SJSA1 (cell line): ENCODE results near the gene MRPL48. TPM values are rescaled to one million over a fixed set of nuclear protein-coding genes. Genes with fewer than 3 reads are reported as not detected.
"Not testable (repeated sequence)": the region's sequence is repeated elsewhere in the genome, so short reads cannot be mapped to it uniquely, and the experiment has no call there.

Experiments
- DNase-seq, 2 experiments: peaks; one replicate each; pipeline ENCODE4 v3.0.0-alpha.2; 2015 to 2020; ENCODE audit warnings: low spot score in 2 of 2, low read depth in 1 of 2
- H3K27ac ChIP-seq: fragments of 250-450 bp; sonication (Bioruptor Pico); 2 replicates; pipeline ENCODE4 v1.5.1; 2020; ENCODE audit warnings: mild to moderate bottlenecking, moderate library complexity
- H3K27me3 ChIP-seq: fragments of 250-450 bp; sonication (Bioruptor Pico); replicated peaks from 2 replicates; pipeline ENCODE4 v1.5.1; 2020; ENCODE audit warnings: mild to moderate bottlenecking, moderate library complexity
- H3K36me3 ChIP-seq: fragments of 250-450 bp; sonication (Bioruptor Pico); 2 replicates; pipeline ENCODE4 v1.5.1; 2020; ENCODE audit warnings: mild to moderate bottlenecking
- H3K4me1 ChIP-seq: fragments of 250-450 bp; sonication (Bioruptor Pico); replicated peaks from 2 replicates; pipeline ENCODE4 v1.6.1; 2021; ENCODE audit warnings: mild to moderate bottlenecking
- H3K4me3 ChIP-seq: fragments of 250-450 bp; sonication (Bioruptor Pico); 2 replicates; pipeline ENCODE4 v1.5.1; 2020; ENCODE audit warnings: mild to moderate bottlenecking
- H3K9me3 ChIP-seq: fragments of 250-450 bp; sonication (Bioruptor Pico); replicated peaks from 2 replicates; pipeline ENCODE4 v1.5.1; 2020; ENCODE audit warnings: mild to moderate bottlenecking
- total RNA-seq: library from RNA; depleted of rRNA; stranded (reverse); fragments of >200 nt; shearing (Covaris generic); gene quantifications from 2 replicates; pipeline ENCODE4 v1.2.3, GENCODE V29; 2014; rRNA removed

The MRPL48 gene
- 32.8 and 40.8 TPM in 2 replicates for total RNA-seq

- H3K36me3 ChIP-seq, result no peaks in the 10 kb centered on the region
- H3K9me3 ChIP-seq, result no peaks in the 10 kb centered on the region
- peaks cover 8% of the 10 kb centered on the region; the same call in 1 of the 2 replicates for H3K4me1 ChIP-seq
- H3K4me3 ChIP-seq, result peak within 1 kb of the TSS; percentile 67
- peak; percentile 88 for DNase-seq
- no peaks in the 10 kb centered on the region for H3K27me3 ChIP-seq
- peak within 1 kb of the TSS; percentile 49 for H3K27ac ChIP-seq
Observed at GRCh38 chr11:73787643-73788558, at the start of gene MRPL48. Gene MRPL48 (plus strand): TSS chr11:73787874. CDS start chr11:73787972, 98 bp downstream.

GRCh38 chr11:73743045-73743444, 44.6 kb upstream of the MRPL48 start:
- H3K27ac ChIP-seq, result no peak overlapping the region
- H3K36me3 ChIP-seq, result no peaks in the 10 kb centered on the region
- H3K9me3 ChIP-seq, result no peaks in the 10 kb centered on the region
- no peaks in the 10 kb centered on the region for H3K4me1 ChIP-seq
- no peak for DNase-seq
- no peaks in the 10 kb centered on the region for H3K27me3 ChIP-seq
- H3K4me3 ChIP-seq, result no peak overlapping the region

- Histone ChIP-seq H3K4me1 (no peaks in the 10 kb centered on the region), H3K27ac (no peak overlapping the region), H3K4me3 (no peak overlapping the region), H3K9me3 (no peaks in the 10 kb centered on the region), H3K36me3 (no peaks in the 10 kb centered on the region), H3K27me3 (no peaks in the 10 kb centered on the region)
- no peak for DNase-seq
Observed at GRCh38 chr11:73746701-73747100, 41.0 kb upstream of the MRPL48 start.

- Histone ChIP-seq H3K36me3 (no peaks in the 10 kb centered on the region), H3K27me3 (no peaks in the 10 kb centered on the region), H3K27ac (no peak overlapping the region), H3K4me1 (no peaks in the 10 kb centered on the region), H3K9me3 (no peaks in the 10 kb centered on the region), H3K4me3 (no peak overlapping the region)
- no peak for DNase-seq
Observed at GRCh38 chr11:73747762-73748161, 39.9 kb upstream of the MRPL48 start.

GRCh38 chr11:73748300-73748699, 39.4 kb upstream of the MRPL48 start:
- H3K36me3 ChIP-seq, result no peaks in the 10 kb centered on the region
- H3K4me3 ChIP-seq, result no peak overlapping the region
- H3K27me3 ChIP-seq, result no peaks in the 10 kb centered on the region
- DNase-seq, result no peak
- H3K9me3 ChIP-seq, result no peaks in the 10 kb centered on the region
- H3K4me1 ChIP-seq, result no peaks in the 10 kb centered on the region
- no peak overlapping the region for H3K27ac ChIP-seq

GRCh38 chr11:73749118-73749517, 38.6 kb upstream of the MRPL48 start:
- Histone ChIP-seq H3K4me3 (no peak overlapping the region), H3K27ac (no peak overlapping the region), H3K4me1 (no peaks in the 10 kb centered on the region), H3K27me3 (no peaks in the 10 kb centered on the region), H3K9me3 (no peaks in the 10 kb centered on the region), H3K36me3 (no peaks in the 10 kb centered on the region)
- DNase-seq, result no peak

- no peak overlapping the region for H3K4me3 ChIP-seq
- no peaks in the 10 kb centered on the region for H3K36me3 ChIP-seq
- H3K27me3 ChIP-seq, result no peaks in the 10 kb centered on the region
- H3K27ac ChIP-seq, result no peak overlapping the region
- DNase-seq, result no peak
- H3K4me1 ChIP-seq, result no peaks in the 10 kb centered on the region
- no peaks in the 10 kb centered on the region for H3K9me3 ChIP-seq
Observed at GRCh38 chr11:73750228-73750627, 37.4 kb upstream of the MRPL48 start.

- not testable (repeated sequence) for H3K4me3 ChIP-seq, H3K27ac ChIP-seq, H3K36me3 ChIP-seq, H3K27me3 ChIP-seq, H3K9me3 ChIP-seq, DNase-seq, H3K4me1 ChIP-seq
Observed at GRCh38 chr11:73750862-73751261, 36.8 kb upstream of the MRPL48 start.

GRCh38 chr11:73752216-73752867, 35.3 kb upstream of the MRPL48 start:
- Histone ChIP-seq H3K36me3 (no peaks in the 10 kb centered on the region), H3K4me3 (no peak overlapping the region), H3K9me3 (no peaks in the 10 kb centered on the region), H3K27me3 (no peaks in the 10 kb centered on the region), H3K4me1 (peaks cover under 1% of the 10 kb centered on the region), H3K27ac (no peak overlapping the region)
- no peak for DNase-seq

GRCh38 chr11:73752903-73753302, 34.8 kb upstream of the MRPL48 start:
- Histone ChIP-seq H3K36me3 (no peaks in the 10 kb centered on the region), H3K4me1 (peaks cover 5% of the 10 kb centered on the region), H3K27me3 (no peaks in the 10 kb centered on the region), H3K27ac (no peak overlapping the region), H3K9me3 (no peaks in the 10 kb centered on the region), H3K4me3 (no peak overlapping the region)
- DNase-seq, result no peak

- Histone ChIP-seq H3K36me3 (no peaks in the 10 kb centered on the region), H3K27me3 (no peaks in the 10 kb centered on the region), H3K27ac (no peak overlapping the region), H3K9me3 (no peaks in the 10 kb centered on the region), H3K4me3 (no peak overlapping the region), H3K4me1 (peaks cover 10% of the 10 kb centered on the region)
- no peak for DNase-seq
Observed at GRCh38 chr11:73753938-73754337, 33.7 kb upstream of the MRPL48 start.

- H3K9me3 ChIP-seq, result no peaks in the 10 kb centered on the region
- H3K4me3 ChIP-seq, result no peak overlapping the region
- H3K27me3 ChIP-seq, result no peaks in the 10 kb centered on the region
- H3K36me3 ChIP-seq, result no peaks in the 10 kb centered on the region
- no peak overlapping the region for H3K27ac ChIP-seq
- H3K4me1 ChIP-seq, result peaks cover 10% of the 10 kb centered on the region
- DNase-seq, result no peak
Observed at GRCh38 chr11:73755670-73756069, 32.0 kb upstream of the MRPL48 start.

GRCh38 chr11:73757598-73757997, 30.1 kb upstream of the MRPL48 start:
- Histone ChIP-seq H3K27ac (no peak overlapping the region), H3K27me3 (no peaks in the 10 kb centered on the region), H3K9me3 (no peaks in the 10 kb centered on the region), H3K4me3 (no peak overlapping the region), H3K36me3 (no peaks in the 10 kb centered on the region), H3K4me1 (peaks cover 13% of the 10 kb centered on the region)
- DNase-seq, result no peak

- Histone ChIP-seq H3K4me3 (no peak overlapping the region), H3K9me3 (no peaks in the 10 kb centered on the region), H3K36me3 (no peaks in the 10 kb centered on the region), H3K27me3 (no peaks in the 10 kb centered on the region), H3K4me1 (peaks cover 13% of the 10 kb centered on the region), H3K27ac (no peak overlapping the region)
- DNase-seq, result no peak
Observed at GRCh38 chr11:73758451-73758850, 29.2 kb upstream of the MRPL48 start.
